NCI-H1105 treated with DMSO at 0.1 percent for 48 hours (cell line): ENCODE results near the gene INO80D.
A peak's percentile ranks its signal among the peaks of the same experiment; 100 is the strongest.
"Not testable (repeated sequence)": the region's sequence is repeated elsewhere in the genome, so short reads cannot be mapped to it uniquely, and the experiment has no call there.

Experiments used
- DNase-seq: peaks from one replicate; lab custom pipeline; 2025; lab: John Stamatoyannopoulos, UW

The INO80D gene

GRCh38 chr2:206028101-206028500 is 57.9 kb downstream of the INO80D start:
- DNase-seq, result no peak

- DNase-seq, result no peak
Observed at GRCh38 chr2:206023183-206023582, 62.8 kb downstream of the INO80D start.

- DNase-seq, result no peak
Observed at GRCh38 chr2:206020171-206020570, 65.8 kb downstream of the INO80D start.

GRCh38 chr2:206015746-206016145 is 70.2 kb downstream of the INO80D start:
- DNase-seq, result not testable (repeated sequence)

GRCh38 chr2:206011795-206012194 is 74.2 kb downstream of the INO80D start:
- DNase-seq, result no peak

- DNase-seq, result peak; percentile 31
Observed at GRCh38 chr2:206011018-206011614, 74.9 kb downstream of the INO80D start.

GRCh38 chr2:206004004-206004693 is 81.8 kb downstream of the INO80D start:
- DNase-seq, result no peak

GRCh38 chr2:206002440-206002839 is 83.5 kb downstream of the INO80D start:
- DNase-seq, result no peak

GRCh38 chr2:206001912-206002311 is 84.1 kb downstream of the INO80D start:
- no peak for DNase-seq

GRCh38 chr2:206000776-206001175 is 85.2 kb downstream of the INO80D start:
- peak; percentile 62 for DNase-seq

GRCh38 chr2:205998583-205998982 is 87.4 kb downstream of the INO80D start:
- DNase-seq, result no peak

- no peak for DNase-seq
Observed at GRCh38 chr2:205996161-205996560, 89.8 kb downstream of the INO80D start.

GRCh38 chr2:205995260-205995659 is 90.7 kb downstream of the INO80D start:
- no peak for DNase-seq

- DNase-seq, result peak; percentile 5
Observed at GRCh38 chr2:205994344-205994743, 91.6 kb downstream of the INO80D start.

- DNase-seq, result no peak
Observed at GRCh38 chr2:205990104-205990503, 95.9 kb downstream of the INO80D start.

- no peak for DNase-seq
Observed at GRCh38 chr2:205989271-205990071, 96.5 kb downstream of the INO80D start.

GRCh38 chr2:205988681-205989080 is 97.3 kb downstream of the INO80D start:
- not testable (repeated sequence) for DNase-seq

- no peak for DNase-seq
Observed at GRCh38 chr2:205988274-205988673, 97.7 kb downstream of the INO80D start.

GRCh38 chr2:205986334-205986733 is 99.6 kb downstream of the INO80D start:
- DNase-seq, result not testable (repeated sequence)

- DNase-seq, result no peak
Observed at GRCh38 chr2:205984381-205984780, 101.6 kb downstream of the INO80D start.

GRCh38 chr2:205982776-205983327 is 103.1 kb downstream of the INO80D start:
- no peak for DNase-seq

GRCh38 chr2:205978728-205979127 is 107.2 kb downstream of the INO80D start:
- not testable (repeated sequence) for DNase-seq

GRCh38 chr2:205977699-205978098 is 108.3 kb downstream of the INO80D start:
- DNase-seq, result not testable (repeated sequence)
